Right renal cortex interstitium (tissue), 3 donors: ENCODE data around the gene TBX5. TPM values are rescaled to one million over a fixed set of nuclear protein-coding genes. Genes with fewer than 3 reads are reported as not detected.

Experiments
- DNase-seq, 3 donors: peaks; one replicate each; pipeline ENCODE4 v3.0.0-alpha.2; 2013; ENCODE audit warnings: low read depth in 3 of 3, low spot score in 2 of 3
- polyA plus RNA-seq, 3 donors: library from polyadenylated mRNA; unstranded; fragments of 120-200 nt; gene quantifications; one replicate each; pipeline ENCODE4 v1.2.1, GENCODE V29; 2013; ENCODE audit not compliant: insufficient read length in 3 of 3

TBX5 gene
- under 1 TPM in 2 of 3 donors, not detected in 1; 0.06 to 0.07 TPM for polyA plus RNA-seq

- no peak for DNase-seq
These were observed at the start of gene TBX5 for GRCh38 chr12:114405519-114406271. Gene TBX5 (minus strand): TSS chr12:114406144. CDS start chr12:114403898, 2,246 bp downstream.

GRCh38 chr12:114451657-114452056, 45.7 kb upstream of the TBX5 start:
- no peak for DNase-seq

GRCh38 chr12:114450515-114451300, 44.8 kb upstream of the TBX5 start:
- DNase-seq, result no peak

- no peak for DNase-seq
These were observed 44.1 kb upstream of the TBX5 start for GRCh38 chr12:114450019-114450418.

- DNase-seq, result no peak
These were observed 42.6 kb upstream of the TBX5 start for GRCh38 chr12:114448618-114448933.

- DNase-seq, result no peak
These were observed 42.1 kb upstream of the TBX5 start for GRCh38 chr12:114447799-114448617.

GRCh38 chr12:114447274-114447716, 41.4 kb upstream of the TBX5 start:
- no peak for DNase-seq

- no peak for DNase-seq
These were observed 39.7 kb upstream of the TBX5 start for GRCh38 chr12:114445401-114446323.

- DNase-seq, result no peak
These were observed 38.7 kb upstream of the TBX5 start for GRCh38 chr12:114444422-114445279.

- no peak for DNase-seq
These were observed 37.9 kb upstream of the TBX5 start for GRCh38 chr12:114443607-114444421.

- no peak for DNase-seq
These were observed 36.6 kb upstream of the TBX5 start for GRCh38 chr12:114442578-114442977.

- no peak for DNase-seq
These were observed 35.6 kb upstream of the TBX5 start for GRCh38 chr12:114441545-114441944.

GRCh38 chr12:114441039-114441383, 35.1 kb upstream of the TBX5 start:
- DNase-seq, result no peak

- no peak for DNase-seq
These were observed 34.5 kb upstream of the TBX5 start for GRCh38 chr12:114440270-114441038.

GRCh38 chr12:114439817-114440216, 33.9 kb upstream of the TBX5 start:
- DNase-seq, result no peak

GRCh38 chr12:114439261-114439683, 33.3 kb upstream of the TBX5 start:
- DNase-seq, result no peak

GRCh38 chr12:114438635-114439256, 32.8 kb upstream of the TBX5 start:
- DNase-seq, result no peak
